ENCODE measurements around the gene CORO1C.

DNA sequence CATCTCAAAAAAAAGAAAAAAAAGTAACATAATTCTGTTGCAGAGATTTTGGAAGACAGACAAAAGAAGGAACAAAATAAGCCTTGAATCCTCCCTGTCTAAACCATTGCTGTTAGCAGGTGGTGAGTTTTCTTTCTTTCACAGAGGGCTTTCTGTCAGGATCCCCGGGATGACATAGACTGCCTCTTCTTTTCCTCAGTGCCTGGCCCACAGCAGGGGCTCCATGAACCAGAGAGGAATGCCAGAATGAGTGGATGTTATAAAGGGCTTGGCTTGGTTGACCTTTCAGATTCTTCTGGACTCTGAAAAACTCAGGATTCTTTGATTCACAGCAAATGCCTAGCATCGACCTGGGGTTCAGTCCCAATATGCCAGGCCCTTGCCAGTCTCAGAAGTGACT lies 45.8 kb upstream of the CORO1C start:
- no peak for TF ChIP-seq POLR2A (IDR thresholded peaks at IDR 0.05)
- TF ChIP-seq, protein P1, sequence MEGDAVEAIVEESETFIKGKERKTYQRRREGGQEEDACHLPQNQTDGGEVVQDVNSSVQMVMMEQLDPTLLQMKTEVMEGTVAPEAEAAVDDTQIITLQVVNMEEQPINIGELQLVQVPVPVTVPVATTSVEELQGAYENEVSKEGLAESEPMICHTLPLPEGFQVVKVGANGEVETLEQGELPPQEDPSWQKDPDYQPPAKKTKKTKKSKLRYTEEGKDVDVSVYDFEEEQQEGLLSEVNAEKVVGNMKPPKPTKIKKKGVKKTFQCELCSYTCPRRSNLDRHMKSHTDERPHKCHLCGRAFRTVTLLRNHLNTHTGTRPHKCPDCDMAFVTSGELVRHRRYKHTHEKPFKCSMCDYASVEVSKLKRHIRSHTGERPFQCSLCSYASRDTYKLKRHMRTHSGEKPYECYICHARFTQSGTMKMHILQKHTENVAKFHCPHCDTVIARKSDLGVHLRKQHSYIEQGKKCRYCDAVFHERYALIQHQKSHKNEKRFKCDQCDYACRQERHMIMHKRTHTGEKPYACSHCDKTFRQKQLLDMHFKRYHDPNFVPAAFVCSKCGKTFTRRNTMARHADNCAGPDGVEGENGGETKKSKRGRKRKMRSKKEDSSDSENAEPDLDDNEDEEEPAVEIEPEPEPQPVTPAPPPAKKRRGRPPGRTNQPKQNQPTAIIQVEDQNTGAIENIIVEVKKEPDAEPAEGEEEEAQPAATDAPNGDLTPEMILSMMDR (IDR thresholded peaks at IDR 0.05) = no peak

Measured in right lobe of liver (tissue), 4 donors.